Panc1 (cell line): ENCODE measurements around the gene PROK2. TPM values are rescaled to one million over a fixed set of nuclear protein-coding genes. Genes with fewer than 3 reads are reported as not detected.

Experiments used
- ATAC-seq: fragments of 200-7000 bp; cut with Tn5 transposase; 2 replicates; pipeline ENCODE4 v1.9.1; 2020; ENCODE audit warnings: mild to moderate bottlenecking, moderate library complexity
- BruUV-seq: library from RNA; stranded (reverse); fragments of 400-500 nt; replicated peaks from 2 replicates; lab custom pipeline; 2021; lab: Mats Ljungman, UMichigan
- CTCF ChIA-PET: fragments of 300-600 bp; sonication (Branson Sonifier 250); formaldehyde crosslinking; loops from one replicate; lab custom pipeline; 2022; ENCODE audit warnings: antibody characterized with exemption; lab: Charles Lee
- POLR2A ChIA-PET: fragments of 300-600 bp; sonication (Branson Sonifier 250); formaldehyde crosslinking; loops from one replicate; lab custom pipeline; 2022; ENCODE audit warnings: antibody characterized with exemption; lab: Charles Lee
- DNase-seq: peaks from one replicate; pipeline ENCODE4 v3.0.0-alpha.2; 2010; ENCODE audit warnings: low read depth, low spot score
- H3K27ac ChIP-seq: 2 replicates; pipeline ENCODE4 v1.5.1; 2011; ENCODE audit warnings: mild to moderate bottlenecking, low read length, inconsistent platforms
- H3K27me3 ChIP-seq: fragments of 200-500 bp; sonication (Bioruptor generic); 2 replicates; pipeline ENCODE4 v1.6.0; 2014; ENCODE audit warnings: low read length, inconsistent platforms; ENCODE audit not compliant: control insufficient read depth, insufficient read depth
- H3K36me3 ChIP-seq: fragments of 200-500 bp; sonication (Bioruptor generic); 2 replicates; pipeline ENCODE4 v1.5.1; 2014; ENCODE audit warnings: inconsistent platforms, mild to moderate bottlenecking, low read length, moderate library complexity; ENCODE audit not compliant: control insufficient read depth, insufficient read depth
- H3K4me1 ChIP-seq: 2 replicates; pipeline ENCODE4 v1.5.1; 2011; ENCODE audit warnings: inconsistent platforms, mild to moderate bottlenecking, low read length, moderate library complexity; ENCODE audit not compliant: control insufficient read depth, insufficient read depth
- H3K4me3 ChIP-seq, 2 experiments: 2 replicates each; pipeline ENCODE4 v1.5.1; 2011 to 2012; ENCODE audit warnings: low read depth in 2 of 2, low read length in 2 of 2, mild to moderate bottlenecking in 2 of 2, inconsistent platforms in 1 of 2, moderate library complexity in 1 of 2
- H3K9me3 ChIP-seq: fragments of 200-500 bp; sonication (Bioruptor generic); 2 replicates; pipeline ENCODE4 v1.5.1; 2014; ENCODE audit warnings: low read depth, mild to moderate bottlenecking, inconsistent platforms, low read length, moderate library complexity; ENCODE audit not compliant: control insufficient read depth, insufficient read depth
- POLR2AphosphoS5 ChIP-seq: IDR thresholded peaks from 2 replicates; pipeline ENCODE4 v1.6.1; 2012; ENCODE audit warnings: mild to moderate bottlenecking, low read depth, low read length, moderate library complexity
- SIN3A ChIP-seq: IDR thresholded peaks from 2 replicates; pipeline ENCODE4 v1.6.1; 2012; ENCODE audit warnings: low read depth, mild to moderate bottlenecking, low read length, moderate library complexity, borderline replicate concordance; ENCODE audit not compliant: insufficient read depth
- TCF7L2 ChIP-seq: IDR thresholded peaks from 2 replicates; pipeline ENCODE4 v1.6.1; 2011; ENCODE audit warnings: mild to moderate bottlenecking, low read depth, low read length, inconsistent platforms
- in situ Hi-C: cut with HindIII; loops from 2 replicates; pipeline ENCODE4 v1.10.0; 2016; ENCODE audit warnings: low sequenced_read_pairs, low pct_unique_long_range_greater_than_20kb
- intact Hi-C: fragments of 100-400 bp; cut with micrococcal nuclease; formaldehyde crosslinking; loops from one replicate; pipeline ENCODE4 v1.10.0; 2022; ENCODE audit not compliant: unreplicated experiment
- total RNA-seq: library from RNA; stranded (reverse); gene quantifications from one replicate; pipeline ENCODE4 v1.2.1, GENCODE V29; 2021; ENCODE audit not compliant: unreplicated experiment
- TF ChIP-seq, protein P1 (sequence below), 2 experiments: IDR thresholded peaks; 2 replicates each; pipeline ENCODE4 v1.6.1; 2011 to 2012; ENCODE audit warnings: low read depth in 2 of 2, control low read depth in 1 of 2, low read length in 1 of 2, mild to moderate bottlenecking in 1 of 2, moderate library complexity in 1 of 2; ENCODE audit not compliant: insufficient read depth in 1 of 2
- TF ChIP-seq, protein P2 (sequence below): fragments of 450-650 bp; IDR thresholded peaks from 2 replicates; pipeline ENCODE4 v1.5.1; 2017; ENCODE audit warnings: mild to moderate bottlenecking

The PROK2 gene
- total RNA-seq, 1 experiment from 2014 or later, result not detected

GRCh38 chr3:71803248-71803647 is 18.3 kb upstream of the PROK2 start:
- Histone ChIP-seq H3K4me3 (no peak overlapping the region), H3K27ac (no peak overlapping the region), H3K27me3 (no peaks in the 10 kb centered on the region), H3K9me3 (no peaks in the 10 kb centered on the region), H3K36me3 (no peaks in the 10 kb centered on the region), H3K4me1 (no peaks in the 10 kb centered on the region)
- in situ Hi-C loops (no loop called here), intact Hi-C loops (no loop called here)
- ATAC-seq, result no peak
- DNase-seq, result no peak
- ChIA-PET POLR2A (no interaction called here), CTCF (no interaction called here)
- BruUV-seq, result no TSS peak
- TF ChIP-seq TCF7L2 (no peak), POLR2AphosphoS5 (no peak), SIN3A (no peak)
- TF ChIP-seq, protein P1, sequence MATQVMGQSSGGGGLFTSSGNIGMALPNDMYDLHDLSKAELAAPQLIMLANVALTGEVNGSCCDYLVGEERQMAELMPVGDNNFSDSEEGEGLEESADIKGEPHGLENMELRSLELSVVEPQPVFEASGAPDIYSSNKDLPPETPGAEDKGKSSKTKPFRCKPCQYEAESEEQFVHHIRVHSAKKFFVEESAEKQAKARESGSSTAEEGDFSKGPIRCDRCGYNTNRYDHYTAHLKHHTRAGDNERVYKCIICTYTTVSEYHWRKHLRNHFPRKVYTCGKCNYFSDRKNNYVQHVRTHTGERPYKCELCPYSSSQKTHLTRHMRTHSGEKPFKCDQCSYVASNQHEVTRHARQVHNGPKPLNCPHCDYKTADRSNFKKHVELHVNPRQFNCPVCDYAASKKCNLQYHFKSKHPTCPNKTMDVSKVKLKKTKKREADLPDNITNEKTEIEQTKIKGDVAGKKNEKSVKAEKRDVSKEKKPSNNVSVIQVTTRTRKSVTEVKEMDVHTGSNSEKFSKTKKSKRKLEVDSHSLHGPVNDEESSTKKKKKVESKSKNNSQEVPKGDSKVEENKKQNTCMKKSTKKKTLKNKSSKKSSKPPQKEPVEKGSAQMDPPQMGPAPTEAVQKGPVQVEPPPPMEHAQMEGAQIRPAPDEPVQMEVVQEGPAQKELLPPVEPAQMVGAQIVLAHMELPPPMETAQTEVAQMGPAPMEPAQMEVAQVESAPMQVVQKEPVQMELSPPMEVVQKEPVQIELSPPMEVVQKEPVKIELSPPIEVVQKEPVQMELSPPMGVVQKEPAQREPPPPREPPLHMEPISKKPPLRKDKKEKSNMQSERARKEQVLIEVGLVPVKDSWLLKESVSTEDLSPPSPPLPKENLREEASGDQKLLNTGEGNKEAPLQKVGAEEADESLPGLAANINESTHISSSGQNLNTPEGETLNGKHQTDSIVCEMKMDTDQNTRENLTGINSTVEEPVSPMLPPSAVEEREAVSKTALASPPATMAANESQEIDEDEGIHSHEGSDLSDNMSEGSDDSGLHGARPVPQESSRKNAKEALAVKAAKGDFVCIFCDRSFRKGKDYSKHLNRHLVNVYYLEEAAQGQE (IDR thresholded peaks at IDR 0.05; ENCODE audit: insufficient read depth in 1 of 2, low read depth in 2 of 2, low read length in 1 of 2), result no peak
- TF ChIP-seq, protein P2, sequence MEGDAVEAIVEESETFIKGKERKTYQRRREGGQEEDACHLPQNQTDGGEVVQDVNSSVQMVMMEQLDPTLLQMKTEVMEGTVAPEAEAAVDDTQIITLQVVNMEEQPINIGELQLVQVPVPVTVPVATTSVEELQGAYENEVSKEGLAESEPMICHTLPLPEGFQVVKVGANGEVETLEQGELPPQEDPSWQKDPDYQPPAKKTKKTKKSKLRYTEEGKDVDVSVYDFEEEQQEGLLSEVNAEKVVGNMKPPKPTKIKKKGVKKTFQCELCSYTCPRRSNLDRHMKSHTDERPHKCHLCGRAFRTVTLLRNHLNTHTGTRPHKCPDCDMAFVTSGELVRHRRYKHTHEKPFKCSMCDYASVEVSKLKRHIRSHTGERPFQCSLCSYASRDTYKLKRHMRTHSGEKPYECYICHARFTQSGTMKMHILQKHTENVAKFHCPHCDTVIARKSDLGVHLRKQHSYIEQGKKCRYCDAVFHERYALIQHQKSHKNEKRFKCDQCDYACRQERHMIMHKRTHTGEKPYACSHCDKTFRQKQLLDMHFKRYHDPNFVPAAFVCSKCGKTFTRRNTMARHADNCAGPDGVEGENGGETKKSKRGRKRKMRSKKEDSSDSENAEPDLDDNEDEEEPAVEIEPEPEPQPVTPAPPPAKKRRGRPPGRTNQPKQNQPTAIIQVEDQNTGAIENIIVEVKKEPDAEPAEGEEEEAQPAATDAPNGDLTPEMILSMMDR, result no peak

GRCh38 chr3:71801986-71802385 is 17.0 kb upstream of the PROK2 start:
- in situ Hi-C loops, result no loop called here
- DNase-seq, result no peak
- ChIA-PET POLR2A (no interaction called here), CTCF (no interaction called here)
- TF ChIP-seq SIN3A (no peak), POLR2AphosphoS5 (no peak), TCF7L2 (no peak)
- TF ChIP-seq, protein P2, result no peak
- TF ChIP-seq, protein P1 (IDR thresholded peaks at IDR 0.05; ENCODE audit: insufficient read depth in 1 of 2, low read depth in 2 of 2, low read length in 1 of 2), result no peak
- Histone ChIP-seq H3K27me3 (no peaks in the 10 kb centered on the region), H3K4me3 (no peak overlapping the region), H3K27ac (no peak overlapping the region), H3K9me3 (no peaks in the 10 kb centered on the region), H3K4me1 (no peaks in the 10 kb centered on the region), H3K36me3 (no peaks in the 10 kb centered on the region)
- no TSS peak for BruUV-seq
- ATAC-seq, result no peak
- intact Hi-C loops, result no loop called here
